Neural crest cell (in vitro differentiated cells): ENCODE measurements around the gene SLC39A3. TPM values are rescaled to one million over a fixed set of nuclear protein-coding genes. Genes with fewer than 3 reads are reported as not detected.
A peak's percentile ranks its signal among the peaks of the same experiment; 100 is the strongest.

Experiments
- DNase-seq: peaks from one replicate; pipeline ENCODE4 v3.0.0; 2021; ENCODE audit warnings: low read depth, mixed read lengths, low spot score
- H3K27ac Mint-ChIP-seq: one replicate; pipeline ENCODE4 v1.8.0; 2021; ENCODE audit warnings: mild to moderate bottlenecking, mixed read lengths; ENCODE audit not compliant: unreplicated experiment
- H3K27me3 Mint-ChIP-seq: 2 replicates; pipeline ENCODE4 v1.8.0; 2021; ENCODE audit warnings: low read depth, mild to moderate bottlenecking, mixed read lengths
- H3K36me3 Mint-ChIP-seq: 2 replicates; pipeline ENCODE4 v1.8.0; 2021; ENCODE audit warnings: low read depth, mild to moderate bottlenecking, mixed read lengths
- H3K4me1 Mint-ChIP-seq: 2 replicates; pipeline ENCODE4 v1.8.0; 2021; ENCODE audit warnings: mixed read lengths
- H3K4me3 Mint-ChIP-seq: one replicate; pipeline ENCODE4 v1.8.0; 2021; ENCODE audit warnings: mild to moderate bottlenecking, mixed read lengths
- H3K9me3 Mint-ChIP-seq: 2 replicates; pipeline ENCODE4 v1.8.0; 2021; ENCODE audit warnings: mixed read lengths
- total RNA-seq: library from RNA; stranded (reverse); gene quantifications from 2 replicates; pipeline ENCODE4 v1.2.1, GENCODE V29; 2021
- TF ChIP-seq, protein P1 (sequence below): fragments of 200-600 bp; sonication (generic); conservative IDR thresholded peaks from 2 replicates; pipeline ENCODE4 v1.5.0; 2021; ENCODE audit warnings: antibody characterized with exemption, mild to moderate bottlenecking

SLC39A3 gene
- total RNA-seq, 1 donor from 2014 or later: 43.0 TPM

DNA sequence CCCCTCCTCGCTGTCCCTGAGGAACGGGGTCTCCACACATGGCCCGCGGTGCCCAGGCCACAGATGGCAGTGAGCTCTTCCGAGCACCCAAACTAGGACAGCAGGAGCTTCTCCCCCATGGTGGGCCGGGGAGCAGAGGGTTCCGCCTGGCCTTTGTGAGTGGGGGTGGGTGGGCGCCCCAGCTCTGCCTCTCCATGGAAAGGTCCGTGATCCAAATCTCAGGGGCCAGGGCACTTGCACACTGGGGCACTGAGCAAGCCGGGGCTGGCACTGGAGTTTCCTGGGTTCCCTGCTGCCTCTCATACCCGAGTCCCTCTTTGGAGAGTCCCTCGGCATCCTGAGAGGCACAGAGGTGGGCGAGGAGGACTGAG is 16.5 kb downstream of the SLC39A3 start:
- Mint-ChIP-seq H3K4me1 (peaks cover 11% of the 10 kb centered on the region), H3K27ac (no peak overlapping the region), H3K4me3 (no peak overlapping the region), H3K9me3 (no peaks in the 10 kb centered on the region), H3K27me3 (peaks cover 43% of the 10 kb centered on the region), H3K36me3 (no peaks in the 10 kb centered on the region)
- DNase-seq: no peak
- TF ChIP-seq, protein P1, sequence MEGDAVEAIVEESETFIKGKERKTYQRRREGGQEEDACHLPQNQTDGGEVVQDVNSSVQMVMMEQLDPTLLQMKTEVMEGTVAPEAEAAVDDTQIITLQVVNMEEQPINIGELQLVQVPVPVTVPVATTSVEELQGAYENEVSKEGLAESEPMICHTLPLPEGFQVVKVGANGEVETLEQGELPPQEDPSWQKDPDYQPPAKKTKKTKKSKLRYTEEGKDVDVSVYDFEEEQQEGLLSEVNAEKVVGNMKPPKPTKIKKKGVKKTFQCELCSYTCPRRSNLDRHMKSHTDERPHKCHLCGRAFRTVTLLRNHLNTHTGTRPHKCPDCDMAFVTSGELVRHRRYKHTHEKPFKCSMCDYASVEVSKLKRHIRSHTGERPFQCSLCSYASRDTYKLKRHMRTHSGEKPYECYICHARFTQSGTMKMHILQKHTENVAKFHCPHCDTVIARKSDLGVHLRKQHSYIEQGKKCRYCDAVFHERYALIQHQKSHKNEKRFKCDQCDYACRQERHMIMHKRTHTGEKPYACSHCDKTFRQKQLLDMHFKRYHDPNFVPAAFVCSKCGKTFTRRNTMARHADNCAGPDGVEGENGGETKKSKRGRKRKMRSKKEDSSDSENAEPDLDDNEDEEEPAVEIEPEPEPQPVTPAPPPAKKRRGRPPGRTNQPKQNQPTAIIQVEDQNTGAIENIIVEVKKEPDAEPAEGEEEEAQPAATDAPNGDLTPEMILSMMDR: no peak

DNA sequence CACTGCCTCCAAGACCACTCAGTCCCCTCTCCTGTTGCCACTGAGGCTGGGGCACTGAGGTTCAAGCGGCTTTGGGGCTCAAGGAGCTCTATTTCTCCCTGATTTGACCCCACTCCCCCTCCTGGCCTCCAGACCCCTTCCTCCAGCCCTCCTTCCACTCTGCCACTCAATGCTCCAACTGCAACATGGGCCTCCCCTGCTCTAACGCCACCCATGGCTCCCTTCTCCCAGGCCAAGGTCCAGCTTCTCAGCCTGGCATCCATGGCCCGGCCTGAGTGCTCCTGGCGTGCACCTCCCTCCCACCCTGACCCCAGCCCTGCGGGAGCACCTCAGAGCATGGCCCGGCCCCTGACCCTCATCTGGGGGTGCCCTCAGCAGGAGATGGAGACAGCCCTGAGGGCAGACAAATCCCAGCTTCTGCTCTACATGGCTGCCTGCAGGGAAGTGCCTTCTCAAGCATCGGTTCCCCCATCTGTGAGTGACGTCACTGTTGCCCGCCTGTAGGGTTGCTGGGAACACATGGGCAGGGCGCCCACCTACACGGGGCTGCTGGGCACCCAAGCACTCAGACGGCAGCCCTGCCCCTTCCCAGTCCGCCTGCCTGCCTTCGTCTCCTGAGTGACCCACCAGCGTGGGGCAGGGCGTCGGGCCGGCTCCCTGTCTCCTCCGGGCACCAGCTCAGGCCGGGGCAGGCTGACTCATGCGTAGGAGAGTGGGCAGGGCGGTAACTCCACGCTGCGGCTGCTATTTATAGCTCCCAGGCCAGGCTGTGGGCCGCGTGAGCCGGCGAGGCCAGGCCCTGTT is 17.1 kb downstream of the SLC39A3 start:
- Mint-ChIP-seq H3K4me3 (peak overlapping the region; percentile 34), H3K36me3 (no peaks in the 10 kb centered on the region), H3K9me3 (no peaks in the 10 kb centered on the region), H3K27ac (no peak overlapping the region), H3K27me3 (peaks cover 41% of the 10 kb centered on the region), H3K4me1 (peaks cover 11% of the 10 kb centered on the region)
- TF ChIP-seq, protein P1: no peak
- no peak for DNase-seq

DNA sequence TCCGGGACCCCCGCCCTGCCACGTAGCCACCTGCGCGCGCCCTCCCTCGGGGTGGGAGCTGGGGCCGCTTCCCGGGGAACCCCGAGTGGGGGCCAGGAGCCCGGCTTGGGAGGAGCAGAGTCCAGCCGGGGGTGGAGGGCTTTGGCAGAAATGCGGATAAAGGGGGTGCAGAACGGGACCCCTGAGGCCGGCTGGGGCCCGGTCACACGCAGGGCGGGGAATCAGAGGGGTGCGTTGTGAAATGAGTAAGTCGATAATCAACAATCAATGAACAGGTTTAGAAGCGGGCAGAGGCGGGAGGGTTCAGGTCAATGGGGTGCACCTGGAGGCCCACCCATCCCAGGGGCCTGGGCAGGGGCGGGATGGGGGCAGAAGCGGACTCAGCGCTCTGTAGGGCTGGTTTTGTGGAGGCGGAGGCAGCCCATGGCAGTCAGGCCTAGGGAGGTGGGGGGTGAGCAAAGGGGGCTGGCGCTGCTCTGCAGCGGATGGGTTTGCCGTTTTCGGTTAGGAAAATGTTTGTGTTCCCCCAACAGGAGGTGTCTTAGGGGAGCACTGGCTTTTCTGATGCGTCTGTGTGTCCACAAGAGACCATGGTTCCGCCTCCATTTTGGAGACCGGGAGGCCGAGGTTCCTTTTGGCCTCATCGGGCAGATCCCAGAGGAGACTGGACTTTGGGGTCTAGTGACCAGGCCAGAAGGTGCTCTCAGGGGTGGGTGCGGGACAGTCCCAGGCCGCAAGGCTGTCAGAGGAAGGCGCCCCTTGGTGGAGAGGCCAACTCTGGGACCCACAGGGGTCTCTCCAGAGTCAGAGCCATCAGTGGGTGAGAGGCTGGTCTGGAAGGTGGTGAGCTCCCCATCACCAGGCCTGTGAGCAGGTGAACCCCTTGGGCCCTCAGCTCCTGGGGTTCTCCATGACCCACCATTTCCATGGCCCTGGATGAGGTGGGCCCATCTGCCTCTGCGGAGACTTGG is 18.0 kb downstream of the SLC39A3 start:
- Mint-ChIP-seq H3K9me3 (no peaks in the 10 kb centered on the region), H3K27me3 (peaks cover 32% of the 10 kb centered on the region), H3K4me1 (peaks cover 11% of the 10 kb centered on the region), H3K27ac (no peak overlapping the region), H3K4me3 (peak overlapping the region; percentile 86), H3K36me3 (no peaks in the 10 kb centered on the region)
- TF ChIP-seq, protein P1: no peak
- no peak for DNase-seq

DNA sequence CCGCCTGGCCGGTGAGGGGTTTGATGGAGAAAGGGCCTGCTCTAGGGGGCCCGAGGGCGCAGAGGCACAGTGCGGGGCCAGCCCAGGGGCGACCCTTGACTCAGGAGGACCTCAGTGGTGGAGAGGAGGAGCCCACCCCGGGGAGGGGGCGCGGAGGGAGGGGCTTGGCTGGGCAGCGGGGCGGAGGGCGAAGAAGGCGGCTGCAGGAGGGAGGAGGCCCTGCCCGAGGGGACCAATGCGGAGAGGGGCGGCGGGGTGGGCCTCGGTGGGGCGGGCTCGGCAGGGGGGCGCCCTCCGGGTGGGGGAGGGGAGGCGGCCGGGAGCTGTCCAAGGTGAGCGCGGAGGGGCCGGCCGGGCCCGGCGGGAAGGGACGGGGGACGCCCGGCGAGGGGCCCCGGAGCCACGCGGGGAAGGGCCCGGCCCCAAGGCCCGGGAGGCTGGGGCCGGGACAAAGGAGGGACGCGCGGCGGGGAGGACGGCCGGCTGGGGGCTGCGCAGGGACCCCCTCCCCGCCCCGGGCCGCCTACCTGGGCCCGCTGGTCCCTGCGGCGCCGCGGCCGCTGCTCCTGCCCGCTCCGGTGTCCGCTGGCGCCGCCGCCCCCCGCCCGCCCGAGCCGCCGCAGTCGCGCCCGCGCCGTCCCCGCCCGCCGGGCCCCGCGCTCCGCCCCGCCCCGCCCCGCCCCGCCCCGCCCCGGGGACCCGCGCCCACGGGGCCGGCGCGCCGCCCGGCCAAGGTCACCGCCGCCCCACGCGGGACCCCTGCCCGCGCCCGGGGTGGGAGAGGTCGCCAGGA is 18.8 kb downstream of the SLC39A3 start, which contains the start of gene DIRAS1:
Gene DIRAS1 (minus strand): TSS at position 596 of the 793 bp plus-strand sequence. CDS start 3,566 bp downstream, outside the sequence.
- Mint-ChIP-seq H3K27ac (no peak within 1 kb of the TSS), H3K4me3 (peak within 1 kb of the TSS; percentile 86), H3K9me3 (no peaks in the 10 kb centered on the region), H3K36me3 (peaks cover under 1% of the 10 kb centered on the region), H3K4me1 (peaks cover 11% of the 10 kb centered on the region), H3K27me3 (peaks cover 25% of the 10 kb centered on the region)
- DNase-seq: peak; percentile 45
- TF ChIP-seq, protein P1: no peak
